ENCODE results near the gene IFI27L1. TPM values are rescaled to one million over a fixed set of nuclear protein-coding genes. Genes with fewer than 3 reads are reported as not detected.

The IFI27L1 gene
- 1 to 10 TPM; 3.4 to 9.3 (median 7.4) TPM for total RNA-seq

- peak within 1 kb of the TSS; percentile 76 to 97 (median 95) for H3K27ac ChIP-seq
- peak within 1 kb of the TSS; percentile 83 to 99 for H3K4me3 ChIP-seq
- peak; percentile 100 for ATAC-seq
- H3K9me3 ChIP-seq, result no peaks in the 10 kb centered on the region
- H3K27me3 ChIP-seq, result no peaks in the 10 kb centered on the region
- TF ChIP-seq POLR2A (IDR thresholded peaks at IDR 0.05) (peak; percentile 97), EP300 (IDR thresholded peaks at IDR 0.05) (no peak), POLR2AphosphoS5 (IDR thresholded peaks at IDR 0.05) (peak; percentile 99), CTCF (IDR thresholded peaks at IDR 0.05) (peak in 1 of 4 experiments; percentile 12)
- H3K4me1 ChIP-seq, result peaks cover 19 to 51% (median 23%) of the 10 kb centered on the region in 3 donors
- 0 to 1% methylated on average over 16 to 22 of the region's 77 CpGs for WGBS, 2 donors (ENCODE audit: low coverage in 1 of 2)
- H3K36me3 ChIP-seq, result peaks cover 0 to 24% of the 10 kb centered on the region in 2 donors
Observed at GRCh38 chr14:94080621-94081385, at the start of gene IFI27L1, which contains the start of gene DDX24. IFI27L1 (plus strand) TSS chr14:94081310; CDS start chr14:94096938, 15,628 bp downstream. DDX24 (minus strand) TSS chr14:94081202; CDS start chr14:94079742, 1,460 bp downstream.

GRCh38 chr14:94031883-94032279 is 49.2 kb upstream of the IFI27L1 start:
- Histone ChIP-seq H3K27me3 (no peaks in the 10 kb centered on the region), H3K4me1 (peaks cover 0 to 10% (median 4%) of the 10 kb centered on the region in 3 donors), H3K4me3 (no peak overlapping the region), H3K27ac (no peak overlapping the region), H3K9me3 (no peaks in the 10 kb centered on the region), H3K36me3 (no peaks in the 10 kb centered on the region)
- no peak for ATAC-seq
- no peak for TF ChIP-seq EP300 (IDR thresholded peaks at IDR 0.05)
- no peak for TF ChIP-seq POLR2AphosphoS5 (IDR thresholded peaks at IDR 0.05)
- no peak for TF ChIP-seq POLR2A (IDR thresholded peaks at IDR 0.05)
- TF ChIP-seq CTCF (IDR thresholded peaks at IDR 0.05), result no peak
- 83 to 94% methylated on average over 2 to 4 of the region's 7 CpGs for WGBS, 2 donors (ENCODE audit: low coverage in 1 of 2)

GRCh38 chr14:94034886-94035285 is 46.2 kb upstream of the IFI27L1 start:
- TF ChIP-seq POLR2AphosphoS5 (IDR thresholded peaks at IDR 0.05), result no peak
- TF ChIP-seq EP300 (IDR thresholded peaks at IDR 0.05), result no peak
- TF ChIP-seq POLR2A (IDR thresholded peaks at IDR 0.05), result no peak
- no peak for TF ChIP-seq CTCF (IDR thresholded peaks at IDR 0.05)
- no peaks in the 10 kb centered on the region for H3K4me1 ChIP-seq
- WGBS, 2 donors (ENCODE audit: low coverage in 1 of 2), result 72 to 93% methylated on average over 2 to 3 of the region's 3 CpGs

GRCh38 chr14:94036313-94037167 is 44.6 kb upstream of the IFI27L1 start:
- H3K4me1 ChIP-seq, result peaks cover 0 to 1% (median 0%) of the 10 kb centered on the region in 3 donors
- WGBS, 2 donors (ENCODE audit: low coverage in 1 of 2), result 21 to 33% methylated on average over 6 to 7 of the region's 12 CpGs
- no peak overlapping the region for H3K27ac ChIP-seq
- TF ChIP-seq CTCF (IDR thresholded peaks at IDR 0.05) (peak in 3 of 4 experiments; percentile 81 to 86 (median 82)), POLR2A (IDR thresholded peaks at IDR 0.05) (no peak)
- no peaks in the 10 kb centered on the region for H3K27me3 ChIP-seq
- ATAC-seq, result peak; percentile 79
- no peaks in the 10 kb centered on the region for H3K36me3 ChIP-seq
- H3K9me3 ChIP-seq, result no peaks in the 10 kb centered on the region
- no peak overlapping the region for H3K4me3 ChIP-seq

More at GRCh38 chr14:94034886-94035285, 46.2 kb upstream of the IFI27L1 start:
- Histone ChIP-seq H3K4me3 (no peak overlapping the region), H3K36me3 (no peaks in the 10 kb centered on the region), H3K27me3 (no peaks in the 10 kb centered on the region), H3K27ac (no peak overlapping the region), H3K9me3 (no peaks in the 10 kb centered on the region)
- ATAC-seq, result no peak
